Omental fat pad (tissue), 4 donors: Measurements from ENCODE around the gene DEDD. TPM values are rescaled to one million over a fixed set of nuclear protein-coding genes. Genes with fewer than 3 reads are reported as not detected.

Experiments
- ATAC-seq: fragments of 150-250 bp; one replicate; pipeline ENCODE4 v1.9.1; 2016; ENCODE audit warnings: mild to moderate bottlenecking, moderate library complexity; ENCODE audit not compliant: low FRiP score
- DNase-seq: peaks from one replicate; pipeline ENCODE4 v3.0.0-alpha.2; 2019; ENCODE audit warnings: low spot score
- total RNA-seq, 4 donors: library from RNA; depleted of rRNA; stranded (reverse); fragments of >200 nt; gene quantifications; one replicate each; pipeline ENCODE4 v1.1.0, GENCODE V29; 2016
- TF ChIP-seq, protein P1 (sequence below), 3 donors: fragments of 450-650 bp; IDR thresholded peaks; one replicate each; pipeline ENCODE4 v1.5.1; 2016 to 2017; ENCODE audit warnings: antibody characterized with exemption in 3 of 3, mild to moderate bottlenecking in 3 of 3, moderate library complexity in 2 of 3

Gene DEDD
- total RNA-seq, 4 donors from 2014 or later = 32.0 to 54.8 (median 43.1) TPM

DNA sequence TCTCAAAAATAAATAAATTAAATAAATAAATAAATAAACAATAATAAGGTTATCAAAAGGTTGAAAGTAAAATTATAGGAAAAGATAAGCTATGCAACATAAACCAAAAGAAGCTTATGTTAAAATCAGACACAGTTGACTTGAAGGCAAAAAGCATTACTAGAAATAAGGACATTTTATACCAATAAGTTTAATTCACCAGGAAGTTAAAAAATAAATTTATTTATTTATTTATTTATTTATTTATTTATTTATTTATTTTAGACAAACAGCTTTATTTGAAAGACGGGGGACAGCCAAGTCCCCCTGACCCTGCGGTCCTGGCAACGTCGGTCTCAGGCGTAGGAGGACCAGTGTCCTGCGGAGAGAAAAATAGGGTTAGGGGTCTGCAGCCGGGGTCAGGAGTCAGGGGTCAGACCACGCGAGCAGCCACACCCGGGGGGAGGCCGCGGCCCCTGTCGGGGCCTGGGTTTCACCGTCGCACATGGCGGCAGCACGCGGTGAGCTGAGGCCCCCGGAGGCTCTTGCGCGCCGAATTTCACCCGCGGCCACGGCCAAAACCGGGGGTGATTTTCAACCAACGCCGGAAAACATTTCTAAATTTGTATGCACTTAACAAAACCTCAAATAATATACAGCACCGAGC is 8.4 kb upstream of the DEDD start:
- no peak for ATAC-seq
- no peak for DNase-seq
- TF ChIP-seq, protein P1, sequence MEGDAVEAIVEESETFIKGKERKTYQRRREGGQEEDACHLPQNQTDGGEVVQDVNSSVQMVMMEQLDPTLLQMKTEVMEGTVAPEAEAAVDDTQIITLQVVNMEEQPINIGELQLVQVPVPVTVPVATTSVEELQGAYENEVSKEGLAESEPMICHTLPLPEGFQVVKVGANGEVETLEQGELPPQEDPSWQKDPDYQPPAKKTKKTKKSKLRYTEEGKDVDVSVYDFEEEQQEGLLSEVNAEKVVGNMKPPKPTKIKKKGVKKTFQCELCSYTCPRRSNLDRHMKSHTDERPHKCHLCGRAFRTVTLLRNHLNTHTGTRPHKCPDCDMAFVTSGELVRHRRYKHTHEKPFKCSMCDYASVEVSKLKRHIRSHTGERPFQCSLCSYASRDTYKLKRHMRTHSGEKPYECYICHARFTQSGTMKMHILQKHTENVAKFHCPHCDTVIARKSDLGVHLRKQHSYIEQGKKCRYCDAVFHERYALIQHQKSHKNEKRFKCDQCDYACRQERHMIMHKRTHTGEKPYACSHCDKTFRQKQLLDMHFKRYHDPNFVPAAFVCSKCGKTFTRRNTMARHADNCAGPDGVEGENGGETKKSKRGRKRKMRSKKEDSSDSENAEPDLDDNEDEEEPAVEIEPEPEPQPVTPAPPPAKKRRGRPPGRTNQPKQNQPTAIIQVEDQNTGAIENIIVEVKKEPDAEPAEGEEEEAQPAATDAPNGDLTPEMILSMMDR (IDR thresholded peaks at IDR 0.05) = no peak

DNA sequence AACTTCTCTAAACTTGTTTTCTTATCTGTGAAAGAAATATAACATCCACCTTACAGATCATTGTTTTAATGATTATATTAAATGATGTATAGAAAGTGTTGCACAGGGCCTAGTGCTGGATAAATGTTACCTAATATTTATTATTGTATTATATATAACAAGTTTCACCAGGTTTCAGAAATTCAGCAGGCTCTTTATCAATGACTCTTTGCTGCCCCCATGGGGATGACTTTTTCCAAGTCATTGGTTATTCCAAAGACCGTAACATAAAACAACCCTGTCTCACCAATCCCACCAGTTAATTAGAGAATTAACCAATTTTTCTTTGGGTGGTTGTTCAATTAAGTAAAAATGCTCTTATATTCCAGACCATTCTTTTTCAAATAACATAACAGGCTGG is 7.3 kb upstream of the DEDD start:
- TF ChIP-seq, protein P1 (IDR thresholded peaks at IDR 0.05) = no peak
- no peak for ATAC-seq

DNA sequence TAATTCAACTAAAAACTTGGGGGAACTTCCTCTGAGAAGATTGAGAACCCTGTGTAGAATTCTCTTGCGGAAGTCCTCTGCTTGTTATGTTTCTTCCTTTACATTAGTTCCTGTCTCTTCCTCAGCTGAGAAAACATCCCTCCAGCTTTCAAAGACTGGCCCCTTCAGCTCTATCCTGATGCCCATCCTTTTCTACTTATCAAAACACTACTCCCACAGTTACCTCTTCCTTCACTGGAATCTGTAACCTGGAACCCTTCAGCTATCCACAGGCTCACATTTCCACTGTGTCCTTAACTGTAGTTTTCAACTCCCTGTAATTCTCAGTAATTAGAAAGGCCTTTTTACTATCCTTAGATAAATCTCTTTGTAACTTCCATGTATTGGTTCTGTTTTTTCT is 6.0 kb upstream of the DEDD start:
- DNase-seq (no peak), ATAC-seq (no peak)
- TF ChIP-seq, protein P1 (IDR thresholded peaks at IDR 0.05) = no peak

More for the DNA sequence above, 7.3 kb upstream of the DEDD start:
- no peak for DNase-seq

DNA sequence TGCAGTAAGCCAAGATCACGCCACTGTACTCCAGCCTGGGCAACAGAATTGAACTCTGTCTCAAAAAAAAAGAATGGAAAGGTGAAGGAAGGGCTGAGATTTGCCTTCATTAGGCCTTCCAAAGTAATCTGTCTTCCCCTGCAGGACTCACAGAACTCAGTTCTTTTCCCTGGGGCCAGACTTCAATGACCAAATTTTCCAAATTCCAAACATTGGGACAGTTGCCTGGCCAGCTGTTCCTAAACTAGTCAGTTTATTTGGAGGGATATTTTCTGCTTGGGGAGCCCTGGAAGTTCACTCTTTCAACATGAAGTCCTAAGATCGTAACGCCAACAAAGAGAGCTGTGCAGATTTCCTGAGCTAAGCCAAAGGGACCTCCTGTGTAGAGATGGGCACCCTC is 5.4 kb upstream of the DEDD start:
- TF ChIP-seq, protein P1 (IDR thresholded peaks at IDR 0.05) = no peak
- DNase-seq (no peak), ATAC-seq (no peak)

DNA sequence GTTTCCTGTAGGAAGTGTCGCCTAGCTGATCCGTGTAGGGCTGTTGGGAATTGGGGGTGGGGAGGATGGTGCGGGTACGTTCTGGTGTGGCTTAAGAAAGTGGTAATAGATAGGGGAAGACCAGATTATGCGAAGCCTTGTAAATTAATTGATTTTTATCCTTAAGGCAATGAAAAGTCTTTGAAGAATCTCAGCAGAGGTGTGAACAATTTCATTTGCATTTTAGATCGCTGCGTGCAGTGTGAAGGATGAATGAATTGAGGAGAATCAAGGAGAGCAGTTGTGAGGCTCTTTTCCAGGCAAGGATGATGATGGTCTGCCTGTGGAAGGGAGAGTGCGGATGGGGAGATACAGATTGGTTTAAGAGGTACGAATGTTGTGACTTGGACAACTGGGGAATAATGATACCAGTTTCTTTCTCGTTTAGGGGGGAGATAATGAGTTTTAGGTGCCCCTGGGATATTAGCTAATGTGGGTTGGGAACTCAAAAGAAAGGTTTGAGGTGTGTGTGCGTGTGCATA is 813 bp upstream of the DEDD start:
- DNase-seq = no peak
- ATAC-seq = no peak
- TF ChIP-seq, protein P1 (IDR thresholded peaks at IDR 0.05) = no peak

DNA sequence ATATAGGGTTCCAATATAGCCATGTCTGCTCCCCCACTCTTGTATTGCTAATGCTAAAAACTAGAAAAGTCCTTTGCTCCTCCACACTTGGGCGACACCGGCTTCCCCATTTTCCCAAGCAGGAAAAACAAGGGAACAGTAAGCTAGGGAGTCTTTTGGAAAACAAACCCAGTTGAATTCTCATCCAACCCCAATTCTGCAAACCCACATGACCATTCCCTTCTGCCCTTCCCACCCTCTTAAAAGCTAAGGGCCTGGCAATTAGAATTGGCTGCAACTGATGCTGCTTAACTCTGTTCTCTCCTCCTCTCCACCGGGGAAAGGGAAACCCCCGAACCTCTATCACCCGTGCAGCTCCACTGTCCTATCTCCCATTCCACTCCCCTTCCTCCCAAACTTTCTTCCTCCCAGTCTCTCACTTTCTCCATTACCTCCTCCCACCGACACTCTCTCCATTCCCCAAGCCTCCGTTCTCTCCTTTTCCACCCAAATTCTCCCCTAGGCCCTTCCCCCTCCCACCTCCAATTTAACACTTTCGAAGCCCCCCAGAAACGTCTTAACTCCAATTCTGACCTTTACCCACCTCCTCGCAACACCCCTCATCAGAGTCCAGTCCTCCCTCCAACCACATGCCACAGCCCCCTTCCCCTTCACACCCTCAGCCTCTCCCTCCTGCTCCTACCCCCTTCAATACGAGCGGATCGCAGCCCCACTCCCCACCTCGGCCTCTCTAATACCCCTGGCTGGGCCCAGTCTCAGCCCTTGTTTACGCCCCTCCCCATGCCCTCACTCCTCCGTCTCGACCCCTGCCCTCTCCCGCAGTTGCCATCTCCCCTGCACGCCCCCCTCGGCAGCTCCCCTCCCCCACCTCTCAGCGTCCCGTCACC is 701 bp downstream of the DEDD start:
- ATAC-seq (peak; percentile 43), DNase-seq (no peak)
- TF ChIP-seq, protein P1 (IDR thresholded peaks at IDR 0.05) = no peak
